HepG2 (cell line): ENCODE data around the gene CEBPB. TPM values are rescaled to one million over a fixed set of nuclear protein-coding genes. Genes with fewer than 3 reads are reported as not detected.
A peak's percentile ranks its signal among the peaks of the same experiment; 100 is the strongest.

Experiments used
- AHR ChIP-seq: IDR thresholded peaks from 2 replicates; pipeline ENCODE4 v1.6.1; 2018; ENCODE audit warnings: missing genetic modification reagents, missing compliant biosample characterization
- ATF7 ChIP-seq, 2 experiments: fragments of 450-650 bp in 1 of 2; sonication (generic) in 1 of 2; formaldehyde crosslinking in 1 of 2; IDR thresholded peaks; 2 replicates each; pipeline versions ENCODE4 v1.4.0 to v1.6.1; 2016 to 2020; ENCODE audit warnings: antibody characterized with exemption in 1 of 2, mild to moderate bottlenecking in 1 of 2, missing genetic modification reagents in 1 of 2
- CENPT ChIP-seq: sonication (generic); formaldehyde crosslinking; IDR thresholded peaks from 2 replicates; pipeline ENCODE4 v1.8.0; 2022; ENCODE audit warnings: low read depth, mild to moderate bottlenecking, moderate library complexity, missing genetic modification reagents
- ELF1 ChIP-seq: sonication (generic); formaldehyde crosslinking; IDR thresholded peaks from 2 replicates; pipeline ENCODE4 v1.4.0; 2020; ENCODE audit warnings: missing genetic modification reagents
- ERF ChIP-seq: IDR thresholded peaks from 2 replicates; pipeline ENCODE4 v1.6.1; 2018; ENCODE audit warnings: missing biosample characterization, missing genetic modification reagents
- IRX3 ChIP-seq: sonication (generic); formaldehyde crosslinking; IDR thresholded peaks from 2 replicates; pipeline ENCODE4 v1.8.1; 2023; ENCODE audit warnings: mild to moderate bottlenecking, low read depth, missing genetic modification reagents, borderline replicate concordance
- KMT2A ChIP-seq: sonication (generic); formaldehyde crosslinking; IDR thresholded peaks from 2 replicates; pipeline ENCODE4 v1.4.0; 2020; ENCODE audit warnings: missing genetic modification reagents
- MNT ChIP-seq: fragments of 450-650 bp; IDR thresholded peaks from 2 replicates; pipeline ENCODE4 v1.6.1; 2016
- NR2C2 ChIP-seq: sonication (generic); formaldehyde crosslinking; IDR thresholded peaks from 2 replicates; pipeline ENCODE4 v1.4.0; 2020; ENCODE audit warnings: missing genetic modification reagents, mild to moderate bottlenecking, moderate library complexity, borderline replicate concordance
- POGZ ChIP-seq: sonication (generic); formaldehyde crosslinking; IDR thresholded peaks from 2 replicates; pipeline ENCODE4 v1.4.0; 2020; ENCODE audit warnings: mild to moderate bottlenecking, missing genetic modification reagents
- POLR2A ChIP-seq, 2 experiments: IDR thresholded peaks; 2 replicates each; pipeline ENCODE4 v1.6.1; 2011; ENCODE audit warnings: low read depth in 2 of 2, low read length in 2 of 2, mild to moderate bottlenecking in 1 of 2, moderate library complexity in 1 of 2; ENCODE audit not compliant: insufficient read depth in 1 of 2
- RBAK ChIP-seq: sonication (generic); formaldehyde crosslinking; IDR thresholded peaks from 2 replicates; pipeline ENCODE4 v1.5.1; 2020; ENCODE audit warnings: mild to moderate bottlenecking, missing genetic modification reagents
- REPIN1 ChIP-seq: sonication (generic); formaldehyde crosslinking; IDR thresholded peaks from 2 replicates; pipeline ENCODE4 v1.8.0; 2022; ENCODE audit warnings: missing genetic modification reagents, low read depth, mild to moderate bottlenecking, borderline replicate concordance
- SP1 ChIP-seq, 2 experiments: fragments of 450-650 bp in 1 of 2; sonication (generic) in 1 of 2; formaldehyde crosslinking in 1 of 2; IDR thresholded peaks; 2 replicates each; pipeline versions ENCODE4 v1.4.0 to v1.6.1; 2016 to 2020; ENCODE audit warnings: missing genetic modification reagents in 1 of 2
- SPEN ChIP-seq: sonication (generic); formaldehyde crosslinking; IDR thresholded peaks from 2 replicates; pipeline ENCODE4 v1.5.1; 2020; ENCODE audit warnings: low read depth, mild to moderate bottlenecking, missing genetic modification reagents
- ZBTB21 ChIP-seq: sonication (generic); formaldehyde crosslinking; IDR thresholded peaks from 2 replicates; pipeline ENCODE4 v1.4.0; 2020; ENCODE audit warnings: missing genetic modification reagents
- ZBTB46 ChIP-seq: sonication (generic); formaldehyde crosslinking; IDR thresholded peaks from 2 replicates; pipeline ENCODE4 v1.4.0; 2020; ENCODE audit warnings: mild to moderate bottlenecking, missing genetic modification reagents, borderline replicate concordance
- ZNF572 ChIP-seq: sonication (generic); formaldehyde crosslinking; IDR thresholded peaks from 2 replicates; pipeline ENCODE4 v1.5.1; 2020; ENCODE audit warnings: mild to moderate bottlenecking, missing genetic modification reagents
- ZNF598 ChIP-seq: sonication (generic); formaldehyde crosslinking; IDR thresholded peaks from 2 replicates; pipeline ENCODE4 v1.5.1; 2020; ENCODE audit warnings: mild to moderate bottlenecking, missing genetic modification reagents, borderline replicate concordance
- ZNF710 ChIP-seq: sonication (generic); formaldehyde crosslinking; IDR thresholded peaks from 2 replicates; pipeline ENCODE4 v1.5.0; 2020; ENCODE audit warnings: mild to moderate bottlenecking, missing genetic modification reagents, borderline replicate concordance
- ZNF749 ChIP-seq: sonication (generic); formaldehyde crosslinking; IDR thresholded peaks from 2 replicates; pipeline ENCODE4 v1.8.0; 2022; ENCODE audit warnings: mild to moderate bottlenecking, missing genetic modification reagents, moderate library complexity, borderline replicate concordance
- ZNF883 ChIP-seq: sonication (generic); formaldehyde crosslinking; IDR thresholded peaks from 2 replicates; pipeline ENCODE4 v1.5.1; 2020; ENCODE audit warnings: mild to moderate bottlenecking, missing genetic modification reagents; ENCODE audit errors: not compliant biosample characterization
- polyA plus RNA-seq, 8 experiments: library from polyadenylated mRNA; depleted of rRNA in 3 of 8; stranded (reverse) in 7 of 8; unstranded in 1 of 8; fragments of >200 nt; fragmentation: Illumina TruSeq in 4 of 8; extraction: Trizol in 4 of 8; gene quantifications; 2 replicates each; pipeline versions ENCODE4 v1.2.1 to v1.2.3, GENCODE V29; 2011 to 2016; ENCODE audit warnings: low read depth in 4 of 8, missing spikeins in 1 of 8, mixed read lengths in 1 of 8; ENCODE audit not compliant: insufficient read depth in 1 of 8
- total RNA-seq, 5 experiments: library from RNA; depleted of rRNA; stranded (reverse); fragments of >200 nt; fragmentation: Illumina TruSeq; extraction: Trizol; gene quantifications; 2 replicates each; pipeline ENCODE4 v1.2.3, GENCODE V29; 2016; ENCODE audit warnings: low read depth in 1 of 5

Gene CEBPB
- total and polyA plus RNA-seq, 2 of the 13 experiments (the other 11 are each of a cell fraction or from before 2014, with no cell fraction given), result 18.5 to 28.2 TPM

- no peak for TF ChIP-seq SP1 (IDR thresholded peaks at IDR 0.05)
- TF ChIP-seq SP1 (CRISPR knock-in tag; IDR thresholded peaks at IDR 0.05), result peak; percentile 78
- TF ChIP-seq SPEN (CRISPR knock-in tag), result peak; percentile 22
- TF ChIP-seq CENPT, result peak; percentile 83; the same call in 1 of the 2 replicates
- TF ChIP-seq ZNF883, result peak; percentile 82
- TF ChIP-seq ZBTB21 (CRISPR knock-in tag), result peak; percentile 63; the same call in 1 of the 2 replicates
- 0 out of 2 replicates have a peak, but pooled peaks have one; percentile 27 for TF ChIP-seq NR2C2 (CRISPR knock-in tag)
- TF ChIP-seq ZBTB46 (CRISPR knock-in tag), result no peak; the same call in 1 of the 2 replicates
- TF ChIP-seq POLR2A (IDR thresholded peaks at IDR 0.05; ENCODE audit: insufficient read depth in 1 of 2, low read depth in 2 of 2, low read length in 2 of 2), result peak in 1 of 2 experiments; percentile 99; a peak in 2 of 4 replicates
- TF ChIP-seq KMT2A (CRISPR knock-in tag), result peak; percentile 73; the same call in 1 of the 2 replicates
- TF ChIP-seq ZNF598, result no peak
- peak; percentile 97; the same call in 1 of the 2 replicates for TF ChIP-seq AHR
- no peak for TF ChIP-seq RBAK
- TF ChIP-seq ZNF710, result peak; percentile 75
- TF ChIP-seq IRX3 (CRISPR knock-in tag), result no peak
- TF ChIP-seq ZNF749 (CRISPR knock-in tag), result peak; percentile 86; the same call in 1 of the 2 replicates
- peak; percentile 51; the same call in 1 of the 2 replicates for TF ChIP-seq POGZ (CRISPR knock-in tag)
- TF ChIP-seq REPIN1 (CRISPR knock-in tag), result peak; percentile 90
- peak; percentile 92; the same call in 1 of the 2 replicates for TF ChIP-seq ERF
- TF ChIP-seq ZNF572 (CRISPR knock-in tag), result no peak
- no peak for TF ChIP-seq MNT
- no peak for TF ChIP-seq ATF7 (IDR thresholded peaks at IDR 0.05)
- no peak; the same call in 1 of the 2 replicates for TF ChIP-seq ATF7 (CRISPR knock-in tag; IDR thresholded peaks at IDR 0.05)
- 0 out of 2 replicates have a peak, but pooled peaks have one; percentile 35 for TF ChIP-seq ELF1
Observed at GRCh38 chr20:50190251-50191064, at the start of gene CEBPB (continued).
